Measurements from ENCODE around the gene PRKG1.
"Not testable (repeated sequence)": the region's sequence is repeated elsewhere in the genome, so short reads cannot be mapped to it uniquely, and the experiment has no call there.

PRKG1 gene

DNA sequence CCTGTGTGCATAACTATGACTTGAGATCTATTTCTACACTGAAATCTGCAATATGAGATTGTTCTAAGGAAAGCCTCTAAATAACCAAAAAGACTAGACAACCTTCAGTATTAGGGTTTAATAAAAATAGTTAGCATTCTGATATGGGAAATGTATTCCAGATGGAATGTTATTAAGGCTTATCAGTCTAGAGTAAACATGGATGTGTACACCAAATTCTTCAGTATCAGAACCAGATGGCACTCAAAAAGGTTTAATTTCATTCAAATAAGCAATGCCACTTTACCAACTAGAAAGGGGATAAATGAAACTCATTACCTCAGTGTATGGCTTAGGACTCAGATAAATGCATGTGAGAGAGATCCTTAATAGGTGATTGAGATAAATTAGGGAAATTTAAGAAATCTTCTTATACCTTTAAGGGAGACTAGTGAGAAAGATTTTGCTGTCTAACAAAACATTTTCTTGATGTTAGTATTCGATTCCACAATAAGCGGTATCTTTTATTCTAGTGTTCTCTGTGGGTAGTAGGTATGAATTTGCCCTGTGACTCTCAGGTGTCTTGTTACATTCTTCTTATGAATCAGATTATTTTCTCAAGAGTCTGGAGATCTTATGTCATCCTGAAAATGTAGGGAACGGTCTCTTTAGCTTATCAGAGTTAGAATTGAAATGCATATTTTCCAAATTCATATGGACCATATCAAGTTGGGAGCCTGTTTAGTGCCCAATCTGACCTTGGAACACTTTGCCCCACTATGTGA is 159.2 kb downstream of the PRKG1 start:
- DNase-seq: peak; percentile 15 to 66

DNA sequence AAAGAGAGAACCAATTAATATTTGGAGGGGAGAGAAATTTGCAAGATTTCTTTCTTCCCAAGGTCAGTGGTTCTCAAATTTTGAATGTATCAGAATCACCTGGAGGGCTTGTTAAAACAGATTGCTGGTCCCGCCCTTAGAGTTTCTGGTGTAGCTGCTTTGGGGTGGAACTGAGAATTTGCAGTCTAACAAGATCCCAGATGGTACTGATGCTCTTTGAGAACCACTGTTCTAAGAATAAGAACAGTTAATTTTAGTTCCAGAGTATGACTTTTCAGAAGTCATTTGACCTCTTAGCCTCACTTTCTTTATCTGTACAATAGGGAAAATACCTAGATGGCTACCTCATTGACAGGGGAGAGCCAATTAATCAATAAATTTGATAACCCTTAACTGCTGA is 161.6 kb downstream of the PRKG1 start:
- DNase-seq: no peak

DNA sequence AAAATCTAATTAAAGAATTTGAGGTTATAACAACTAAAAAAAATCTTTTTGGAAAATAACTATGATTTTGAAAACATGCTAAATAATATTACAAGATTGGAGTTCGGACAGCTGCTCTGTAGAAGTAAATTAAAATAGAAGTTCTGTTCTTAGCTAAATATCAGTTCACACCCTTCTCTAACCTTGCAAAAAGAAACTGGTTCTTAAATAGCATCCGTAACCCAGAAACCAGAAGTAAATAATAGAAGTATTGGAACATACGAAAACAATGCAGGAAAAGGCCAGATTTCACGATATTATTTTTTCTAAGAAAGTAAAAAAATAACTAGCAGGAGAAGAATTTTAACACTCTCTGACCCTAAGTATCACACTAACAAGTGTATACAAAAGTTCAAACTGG is 164.7 kb downstream of the PRKG1 start:
- DNase-seq: no peak

DNA sequence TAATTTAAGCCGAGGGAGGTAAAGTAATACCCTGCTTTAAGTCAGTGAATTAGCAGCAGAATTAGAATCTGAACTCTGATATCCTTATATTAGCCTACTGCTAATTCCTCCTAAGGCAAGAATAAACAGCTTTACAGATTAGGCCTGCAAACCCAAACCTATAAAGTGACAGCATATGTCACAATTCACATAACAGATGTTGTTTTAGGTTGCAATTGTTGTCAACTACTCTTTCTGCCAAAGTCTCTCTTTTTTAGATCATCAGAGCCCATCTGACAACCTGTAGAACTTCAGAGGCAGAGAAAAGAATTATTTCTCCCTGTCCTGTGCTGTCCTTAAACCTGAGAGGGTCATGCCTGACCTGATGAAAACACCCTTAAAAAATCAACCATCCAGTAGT is 167.2 kb downstream of the PRKG1 start:
- DNase-seq: peak; percentile 45 to 80

DNA sequence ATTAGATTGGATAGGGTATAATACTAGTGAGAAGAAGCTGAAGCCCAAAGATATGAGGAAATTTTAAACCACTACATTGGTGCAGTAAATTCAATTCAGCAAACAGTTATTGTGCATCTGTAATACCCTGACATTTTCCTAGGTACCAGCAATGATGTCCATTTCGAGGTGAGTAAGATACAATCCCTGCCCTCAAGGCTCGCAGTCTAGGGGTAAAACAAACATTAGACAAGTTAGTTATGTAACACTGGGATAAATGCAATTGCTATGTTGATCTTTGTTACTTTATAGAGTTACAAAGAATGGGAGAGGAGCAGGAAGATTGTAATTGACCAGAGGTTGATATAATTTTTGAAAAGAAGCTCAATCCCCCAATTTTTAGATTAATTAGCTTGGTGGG is 168.1 kb downstream of the PRKG1 start:
- DNase-seq: no peak

DNA sequence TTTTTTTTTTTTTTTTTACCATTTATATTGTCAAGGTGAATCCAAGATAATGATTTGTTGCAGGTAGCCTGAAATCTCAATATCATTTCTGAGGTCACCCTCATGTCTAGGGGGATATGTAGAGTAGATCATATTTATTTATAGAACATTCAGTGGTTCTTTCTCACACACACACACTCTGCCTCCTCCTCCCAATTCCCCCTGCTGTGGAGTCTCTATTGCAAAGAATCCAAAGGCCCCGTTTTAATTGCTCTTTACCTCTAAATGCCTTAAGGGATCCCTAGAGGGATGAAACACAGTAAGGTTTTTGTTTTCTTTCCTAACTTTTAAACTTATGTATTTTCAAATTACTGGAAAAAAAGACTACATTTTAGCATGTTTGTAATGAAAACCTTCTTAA is 170.0 kb downstream of the PRKG1 start:
- DNase-seq: no peak

DNA sequence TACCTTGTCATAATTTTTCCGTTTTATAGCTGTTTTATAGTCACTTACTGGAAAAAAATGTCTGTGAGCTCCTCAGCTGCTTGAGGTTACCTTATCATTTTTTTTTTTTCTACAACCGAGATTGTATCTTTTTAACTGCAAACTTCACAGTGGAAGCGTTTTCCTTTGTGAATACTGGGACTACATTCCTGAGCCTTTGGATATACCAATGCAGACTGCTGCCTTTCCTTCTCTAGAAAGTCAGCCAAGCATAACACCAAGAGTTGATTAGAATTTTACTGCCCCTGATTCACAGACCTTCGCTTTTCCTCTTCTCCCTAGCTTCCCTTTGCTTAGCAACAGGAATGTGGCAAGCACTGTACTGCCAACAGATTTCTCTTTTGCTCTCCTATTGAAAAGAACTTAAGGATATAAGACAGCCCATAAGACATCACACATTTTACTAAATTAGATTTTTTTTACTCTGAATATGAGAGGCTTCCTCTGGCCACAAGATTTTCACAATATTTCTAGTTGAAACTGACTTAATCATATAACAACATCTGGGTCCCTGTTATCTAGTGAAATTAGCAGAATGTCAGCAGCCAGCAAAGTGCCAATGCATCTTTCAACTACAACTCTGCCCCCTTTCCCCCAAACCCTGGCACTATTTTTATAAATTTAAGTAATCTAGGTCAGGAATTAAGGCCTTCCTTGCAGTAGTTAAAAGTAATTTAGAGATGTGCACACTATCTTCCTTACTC is 170.6 kb downstream of the PRKG1 start:
- DNase-seq: no peak

DNA sequence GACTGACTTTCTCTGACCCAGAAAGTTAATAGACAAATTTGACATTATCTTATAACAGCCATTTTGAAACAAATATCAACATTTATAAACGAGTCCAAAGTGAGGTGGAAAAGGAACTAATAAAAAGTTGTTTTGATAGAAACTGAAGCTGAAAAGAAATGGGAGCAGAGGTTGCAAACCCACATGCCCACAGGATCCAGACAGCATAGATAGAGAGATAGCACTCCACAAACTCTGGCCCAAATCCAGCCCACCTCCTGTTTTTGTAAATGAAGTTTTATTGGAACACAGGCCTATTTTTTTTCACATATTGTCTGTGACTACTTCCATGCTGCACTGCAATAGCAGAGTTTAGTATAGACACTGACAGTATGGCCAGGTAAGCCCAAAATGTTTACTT is 171.9 kb downstream of the PRKG1 start:
- no peak for DNase-seq

DNA sequence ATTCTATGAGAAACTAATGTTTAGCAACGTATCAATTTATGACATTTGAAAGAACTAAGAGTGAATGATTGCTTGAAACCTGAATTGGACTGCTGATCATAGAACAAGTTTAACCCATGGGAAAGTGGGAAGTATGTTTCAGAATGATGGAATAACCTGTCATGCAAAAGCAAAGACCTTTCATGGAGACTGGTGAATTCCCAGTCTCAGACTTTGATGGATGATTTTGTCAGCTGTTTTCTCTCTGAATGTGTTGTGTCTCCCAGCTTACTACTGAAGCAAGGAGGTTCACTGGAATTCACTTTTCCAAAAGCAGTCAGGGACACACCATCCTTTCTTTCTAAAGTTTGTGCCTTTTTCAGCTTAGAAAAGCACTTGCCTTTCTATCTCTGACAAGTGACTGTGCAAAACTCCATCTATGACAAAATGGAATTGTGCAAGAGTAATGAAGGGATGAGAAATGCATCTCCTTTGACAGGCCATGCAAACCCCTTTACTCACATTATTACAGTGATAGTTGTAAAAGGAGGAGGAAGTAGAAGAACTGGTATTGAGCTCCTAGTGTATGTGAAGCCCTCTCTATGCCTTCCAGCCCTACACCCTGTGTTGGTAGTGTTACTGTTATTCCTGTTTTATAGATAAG is 176.1 kb downstream of the PRKG1 start:
- DNase-seq: no peak

DNA sequence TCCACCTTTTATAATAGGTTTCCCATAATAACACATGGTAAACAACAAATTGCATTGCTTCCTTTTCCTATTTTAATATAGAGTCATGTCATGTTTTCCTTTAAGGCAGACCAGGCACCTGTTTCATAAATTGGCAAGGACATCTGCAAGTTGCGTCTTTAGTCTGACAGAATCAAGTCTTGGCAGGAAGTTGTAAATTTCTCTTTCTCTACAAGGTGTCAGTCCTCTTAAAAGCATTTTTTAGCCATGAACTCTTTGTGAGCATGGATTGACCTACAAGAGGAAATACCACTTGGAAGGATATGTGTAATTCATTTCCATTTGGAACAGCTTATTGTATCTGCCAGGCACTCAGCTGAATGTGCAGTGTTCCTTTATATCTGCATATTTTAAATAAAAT is 176.8 kb downstream of the PRKG1 start:
- DNase-seq: no peak

DNA sequence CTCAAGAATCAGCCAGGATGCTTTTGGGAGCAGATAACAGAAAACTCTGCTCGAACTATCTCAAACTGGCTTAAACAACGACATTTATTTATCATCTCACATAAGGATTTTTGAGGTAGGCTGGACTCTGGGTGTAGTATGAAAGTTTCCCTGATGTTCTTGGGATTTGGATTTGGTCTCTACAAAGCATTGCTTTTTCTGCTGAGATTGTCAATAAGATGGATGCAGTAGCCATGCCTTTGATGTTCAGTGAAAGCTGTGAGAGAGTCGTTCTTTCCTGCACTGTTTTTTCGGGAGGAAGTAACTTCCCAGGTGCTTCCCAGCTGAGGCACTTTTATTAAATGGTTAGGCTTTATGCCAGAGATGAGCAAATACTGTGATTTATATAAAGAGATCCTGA is 181.1 kb downstream of the PRKG1 start:
- DNase-seq: no peak

DNA sequence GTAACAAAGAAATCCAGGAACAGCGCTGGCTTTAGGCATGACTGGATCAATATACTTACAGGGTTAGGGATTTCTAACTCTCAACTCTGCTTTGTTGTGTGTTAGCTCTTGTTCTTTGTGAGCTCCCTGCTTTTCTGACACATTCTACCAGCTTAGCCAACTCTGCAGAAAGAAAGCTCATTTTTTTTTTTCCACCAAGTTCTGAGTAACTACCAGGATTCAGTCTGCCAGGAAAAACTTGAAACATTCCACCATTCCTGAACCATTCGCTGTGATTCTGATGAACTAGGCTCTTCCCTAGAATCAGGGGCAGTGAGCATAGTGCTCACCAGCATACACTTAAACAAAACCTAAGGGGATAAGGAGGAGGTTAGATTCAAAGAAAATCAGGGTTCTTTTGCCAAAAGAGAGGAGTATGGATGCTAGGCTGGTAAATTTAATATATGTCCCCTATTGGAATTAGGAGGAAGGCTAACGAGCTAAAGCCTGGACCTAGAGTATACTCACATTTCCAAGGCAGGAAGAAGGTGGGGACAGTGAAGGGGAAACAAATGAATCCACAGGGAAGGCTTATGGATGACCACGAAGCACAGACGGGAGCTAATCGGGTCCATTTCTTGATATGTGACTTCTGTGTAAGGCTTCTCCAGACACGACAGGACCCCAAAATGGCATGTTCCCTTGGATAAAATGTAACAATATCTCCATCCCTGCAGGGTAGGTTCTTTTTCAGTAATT is 183.4 kb downstream of the PRKG1 start:
- no peak for DNase-seq

DNA sequence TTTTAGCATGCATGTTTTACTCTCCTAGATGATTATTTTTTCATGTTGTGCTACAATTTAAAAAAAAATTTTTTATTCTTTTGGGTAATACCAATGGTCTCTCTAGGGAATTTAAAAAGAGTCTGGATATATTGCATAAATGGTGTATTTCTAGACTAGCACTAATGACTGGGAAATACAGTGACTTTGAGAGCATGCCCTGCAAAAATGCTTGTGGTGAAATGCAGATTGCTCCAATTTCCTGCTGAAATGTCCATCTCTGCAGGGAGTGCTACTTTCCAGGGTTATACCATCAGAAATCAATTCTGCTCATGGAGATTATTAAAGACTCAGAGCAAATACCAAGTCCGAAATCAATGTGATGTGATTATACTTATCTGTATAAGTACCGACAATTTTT is 186.1 kb downstream of the PRKG1 start:
- no peak for DNase-seq

DNA sequence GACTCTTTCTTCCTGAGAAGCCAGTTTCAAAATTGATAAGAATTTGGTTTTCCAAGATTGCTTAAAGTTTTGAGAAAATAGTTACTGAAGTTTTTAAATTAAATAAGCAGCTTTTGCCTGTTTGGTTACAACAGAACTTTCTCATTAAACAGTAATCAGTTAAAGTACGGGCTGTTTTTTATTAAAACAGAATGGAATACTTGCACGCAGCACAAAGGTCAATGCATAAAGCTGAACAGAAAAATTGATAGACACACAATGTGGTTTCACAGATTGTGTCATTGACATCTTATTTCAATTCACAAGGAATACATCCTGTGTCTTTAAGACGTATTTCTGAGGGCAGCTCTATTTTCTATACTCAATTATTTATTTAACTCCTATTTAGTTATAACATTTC is 192.2 kb downstream of the PRKG1 start:
- no peak for DNase-seq

DNA sequence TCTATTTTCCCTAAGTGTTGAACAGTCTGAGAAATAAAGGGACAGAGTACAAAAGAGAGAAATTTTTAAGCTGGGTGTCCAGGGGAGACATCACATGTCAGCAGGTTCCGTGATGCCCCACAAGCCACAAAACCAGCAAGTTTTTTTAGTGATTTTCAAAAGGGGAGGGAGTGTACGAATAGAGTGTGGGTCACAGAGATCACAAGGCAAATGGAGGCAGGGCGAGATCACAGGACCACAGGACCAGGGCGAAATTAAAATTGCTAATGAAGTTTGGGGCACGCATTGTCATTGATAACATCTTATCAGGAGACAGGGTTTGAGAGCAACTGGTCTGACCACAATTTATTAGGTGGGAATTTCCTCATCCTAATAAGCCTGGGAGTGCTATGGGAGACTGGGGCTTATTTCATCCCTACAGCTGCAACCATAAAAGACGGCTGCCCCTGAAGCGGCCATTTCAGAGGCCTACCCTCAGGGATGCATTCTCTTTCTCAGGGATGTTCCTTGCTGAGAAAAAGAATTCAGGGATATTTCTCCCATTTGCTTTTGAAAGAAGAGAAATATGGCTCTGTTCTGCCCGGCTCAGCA is 193.8 kb downstream of the PRKG1 start:
- DNase-seq: not testable (repeated sequence)

DNA sequence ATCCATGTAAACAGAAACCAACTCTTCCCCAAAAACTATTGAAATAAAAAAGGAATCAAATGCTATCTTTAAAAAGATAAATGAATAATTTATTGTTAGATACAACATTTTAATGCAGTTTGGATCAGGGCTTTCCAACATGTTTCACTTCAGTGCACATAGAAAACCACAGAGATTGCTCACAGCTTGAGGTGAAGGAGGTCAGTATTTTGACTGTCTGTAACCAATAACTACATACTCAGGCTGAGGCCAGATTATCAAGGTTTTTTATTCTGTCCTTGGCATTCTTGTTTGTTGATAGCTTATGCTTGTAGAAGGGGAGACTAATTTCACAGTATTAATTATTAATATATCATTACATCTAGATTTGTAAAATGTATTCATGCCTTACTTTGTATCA is 195.5 kb downstream of the PRKG1 start:
- no peak for DNase-seq

DNA sequence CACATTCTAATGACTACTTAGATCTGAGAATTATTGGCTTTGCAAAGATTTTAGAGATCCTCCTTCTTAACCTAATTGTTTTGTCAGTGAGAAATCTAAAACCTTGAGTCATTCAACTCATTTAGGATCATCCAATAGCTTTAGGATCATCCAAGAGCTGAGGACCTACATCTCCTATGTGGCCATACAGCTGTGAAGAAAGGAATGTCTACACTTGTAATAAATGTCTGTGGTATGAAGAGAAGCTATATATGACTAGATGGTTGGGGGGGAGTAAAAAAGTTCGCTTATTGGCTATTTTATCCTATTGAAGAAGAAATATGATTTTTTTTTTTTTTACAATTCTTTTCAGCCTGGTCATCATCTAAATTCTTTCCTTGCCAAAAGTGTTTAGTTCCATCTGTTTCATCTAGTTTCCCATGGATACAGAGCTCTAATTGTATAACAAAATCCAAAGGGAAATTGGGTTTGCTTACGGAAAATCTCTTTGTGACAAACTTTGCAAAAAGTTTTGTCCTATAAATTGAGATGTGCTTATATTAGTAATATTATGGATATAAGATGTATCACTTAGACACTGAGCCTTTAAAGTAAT is 196.7 kb downstream of the PRKG1 start:
- no peak for DNase-seq

DNA sequence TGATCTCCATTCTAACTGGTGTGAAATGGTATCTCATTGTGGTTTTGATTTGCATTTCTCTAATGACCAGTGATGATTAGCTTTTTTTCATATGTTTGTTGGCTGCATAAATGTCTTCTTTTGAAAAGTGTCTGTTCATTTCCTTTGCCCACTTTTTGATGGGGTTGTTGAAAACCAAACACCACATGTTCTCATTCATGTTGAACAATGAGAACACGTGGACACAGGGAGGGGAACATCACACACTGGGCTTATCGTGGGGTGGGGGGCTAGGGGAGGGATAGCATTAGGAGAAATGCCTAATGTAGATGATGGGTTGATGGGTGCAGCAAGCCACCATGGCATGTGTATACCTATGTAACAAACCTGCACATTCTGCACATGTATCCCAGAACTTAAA is 197.8 kb downstream of the PRKG1 start:
- DNase-seq: not testable (repeated sequence)

DNA sequence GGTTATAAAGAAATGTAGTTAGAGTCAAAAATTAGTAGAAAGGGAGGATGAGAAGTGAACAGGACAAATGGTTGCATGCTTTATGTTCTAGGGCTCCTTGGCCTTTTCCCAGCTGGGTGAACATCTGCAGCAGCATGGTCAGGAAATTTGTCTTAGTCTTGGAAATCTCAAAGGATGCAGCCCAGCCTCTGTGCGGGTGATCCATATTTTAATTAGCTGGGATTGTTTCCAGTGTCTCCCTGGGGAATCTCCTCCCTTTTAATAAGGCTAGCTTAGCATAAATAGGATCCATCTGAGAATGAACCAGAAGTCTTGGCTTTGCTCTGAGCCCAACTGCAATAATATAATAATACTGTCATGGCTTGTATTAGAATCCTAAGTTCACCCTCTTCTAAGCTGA is 198.3 kb downstream of the PRKG1 start:
- DNase-seq: peak in 1 of 2 experiments; percentile 31

DNA sequence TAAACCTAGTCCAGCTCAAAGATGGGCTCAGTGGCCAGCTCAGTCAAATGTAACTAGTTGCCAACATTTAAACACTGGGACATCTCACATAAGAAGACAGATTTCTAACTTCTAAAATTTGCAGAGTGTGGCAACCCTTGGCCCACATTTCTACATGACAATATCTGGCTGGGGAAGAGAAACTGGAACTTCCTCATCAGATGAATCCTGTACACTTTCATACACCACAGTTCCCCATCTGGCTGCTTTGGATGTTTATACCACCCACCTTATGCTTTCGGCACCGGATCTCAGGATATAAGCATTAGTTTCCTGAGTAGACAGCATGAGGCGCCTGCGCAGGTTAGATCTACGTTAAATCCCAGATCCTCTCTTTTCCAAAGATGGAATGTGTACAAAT is 199.3 kb downstream of the PRKG1 start:
- no peak for DNase-seq

DNA sequence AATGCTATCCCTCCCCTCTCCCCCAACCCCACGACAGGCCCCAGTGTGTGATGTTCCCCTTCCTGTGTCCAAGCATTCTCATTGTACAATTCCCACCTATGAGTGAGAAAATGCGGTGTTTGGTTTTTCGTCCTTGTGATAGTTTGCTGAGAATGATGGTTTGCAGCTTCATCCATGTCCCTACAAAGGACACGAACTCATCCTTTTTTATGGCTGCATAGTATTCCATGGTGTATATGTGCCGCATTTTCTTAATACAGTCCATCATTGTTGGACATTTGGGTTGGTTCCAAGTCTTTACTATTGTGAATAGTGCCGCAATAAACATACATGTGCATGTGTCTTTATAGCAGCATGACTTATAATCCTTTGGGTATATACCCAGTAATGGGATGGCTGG is 201.8 kb downstream of the PRKG1 start:
- not testable (repeated sequence) for DNase-seq

DNA sequence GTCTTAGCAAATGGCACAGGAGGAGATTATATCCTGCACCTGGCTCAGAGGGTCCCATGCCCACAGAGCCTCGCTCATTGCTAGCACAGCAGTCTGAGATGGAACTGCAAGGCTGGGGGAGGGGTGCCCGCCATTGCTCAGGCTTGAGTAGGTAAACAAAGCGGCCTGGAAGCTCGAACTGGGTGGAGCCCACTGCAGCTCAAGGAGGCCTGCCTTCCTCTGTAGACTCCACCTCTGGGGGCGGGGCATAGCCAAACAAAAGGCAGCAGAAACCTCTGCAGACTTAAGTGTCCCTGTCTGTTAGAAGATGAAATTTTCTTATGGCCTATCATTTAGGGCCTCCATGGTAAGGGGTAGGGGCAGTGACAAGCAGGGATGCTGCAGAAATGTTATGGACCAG is 207.1 kb downstream of the PRKG1 start:
- not testable (repeated sequence) for DNase-seq

DNA sequence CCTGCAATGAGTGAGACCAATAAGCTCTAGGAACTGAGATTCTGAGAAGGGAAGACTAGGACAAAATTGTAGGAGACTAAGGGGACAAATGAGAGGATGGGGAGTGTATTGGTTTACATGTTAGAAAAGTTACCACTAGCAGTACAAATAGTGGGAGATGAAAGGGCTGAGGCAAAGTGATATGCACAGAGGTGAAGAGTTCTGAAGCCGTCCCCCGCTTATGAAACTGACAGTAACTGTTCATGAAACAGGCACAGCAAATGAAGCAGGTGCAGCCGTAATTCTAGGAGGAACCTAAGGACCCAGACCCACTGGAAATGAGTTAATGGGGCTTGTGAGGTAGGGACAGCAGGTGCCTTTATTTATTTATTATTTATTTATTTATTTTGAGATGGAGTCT is 211.3 kb downstream of the PRKG1 start:
- no peak for DNase-seq

Data from NCI-H524 (cell line).